IMR-90 (cell line): ENCODE data around the gene ROBO1. TPM values are rescaled to one million over a fixed set of nuclear protein-coding genes. Genes with fewer than 3 reads are reported as not detected.

Source experiments
- ATAC-seq: fragments of 200-7000 bp; cut with Tn5 transposase; 2 replicates; pipeline ENCODE4 v1.9.1; 2020; ENCODE audit warnings: low read depth, mild to moderate bottlenecking, moderate library complexity
- BruUV-seq: library from RNA; stranded (reverse); fragments of 400-500 nt; replicated peaks from 2 replicates; lab custom pipeline; 2021; lab: Mats Ljungman, UMichigan
- CTCF ChIA-PET: fragments of 300-600 bp; formaldehyde crosslinking; extraction: SDS; loops from one replicate; lab custom pipeline; 2021; ENCODE audit warnings: antibody characterized with exemption; lab: Yijun Ruan, JAX
- POLR2A ChIA-PET: fragments of 300-600 bp; sonication (Branson Sonifier 250); formaldehyde crosslinking; loops from one replicate; lab custom pipeline; 2022; ENCODE audit warnings: antibody characterized with exemption; ENCODE audit not compliant: unreplicated experiment; lab: Charles Lee
- DNase-seq: peaks from one replicate; pipeline ENCODE4 v3.0.0; 2013
- H2AFZ ChIP-seq: replicated peaks from 2 replicates; pipeline ENCODE3; 2013; ENCODE audit warnings: low read length, mild to moderate bottlenecking; ENCODE audit not compliant: poor library complexity
- H2AK5ac ChIP-seq: 2 replicates; pipeline ENCODE4 v1.6.1; 2013; ENCODE audit warnings: low read depth, low read length, inconsistent platforms
- H2AK9ac ChIP-seq: replicated peaks from 2 replicates; pipeline ENCODE3; 2013; ENCODE audit warnings: mild to moderate bottlenecking, low read depth, low read length, moderate library complexity; ENCODE audit not compliant: poor library complexity
- H2BK120ac ChIP-seq: 2 replicates; pipeline ENCODE4 v1.6.1; 2013; ENCODE audit warnings: low read depth, low read length, inconsistent platforms
- H2BK15ac ChIP-seq: 3 replicates; pipeline ENCODE4 v1.6.1; 2013; ENCODE audit warnings: low read depth, low read length, inconsistent platforms
- H2BK20ac ChIP-seq: 2 replicates; pipeline ENCODE4 v1.6.1; 2013; ENCODE audit warnings: low read depth, mild to moderate bottlenecking, inconsistent platforms, low read length, moderate library complexity
- H2BK5ac ChIP-seq: 2 replicates; pipeline ENCODE4 v1.6.1; 2013; ENCODE audit warnings: mild to moderate bottlenecking, low read depth, low read length, inconsistent platforms; ENCODE audit not compliant: poor library complexity, severe bottlenecking
- H3K14ac ChIP-seq: replicated peaks from 2 replicates; pipeline ENCODE4 v1.6.1; 2013; ENCODE audit warnings: low read depth, low read length, inconsistent platforms
- H3K18ac ChIP-seq: 2 replicates; pipeline ENCODE4 v1.6.1; 2013; ENCODE audit warnings: low read depth, low read length, control low read depth
- H3K23ac ChIP-seq: 2 replicates; pipeline ENCODE4 v1.6.1; 2013; ENCODE audit warnings: low read depth, low read length, inconsistent platforms
- H3K27ac ChIP-seq: 2 replicates; pipeline ENCODE4 v1.5.1; 2013; ENCODE audit warnings: mild to moderate bottlenecking, control low read depth, low read length; ENCODE audit not compliant: insufficient read depth
- H3K27me3 ChIP-seq: 2 replicates; pipeline ENCODE4 v1.6.1; 2013; ENCODE audit warnings: low read length; ENCODE audit not compliant: control insufficient read depth, insufficient read depth
- H3K36me3 ChIP-seq: 2 replicates; pipeline ENCODE4 v1.6.1; 2013; ENCODE audit warnings: low read length, mixed read lengths; ENCODE audit not compliant: control insufficient read depth, insufficient read depth
- H3K4ac ChIP-seq: 2 replicates; pipeline ENCODE4 v1.6.1; 2013; ENCODE audit warnings: low read depth, low read length, inconsistent platforms
- H3K4me1 ChIP-seq: 2 replicates; pipeline ENCODE4 v1.6.1; 2013; ENCODE audit warnings: low read length, mixed read lengths; ENCODE audit not compliant: control insufficient read depth, insufficient read depth
- H3K4me2 ChIP-seq: 2 replicates; pipeline ENCODE4 v1.6.1; 2013; ENCODE audit warnings: low read depth, mild to moderate bottlenecking, control low read depth, low read length, moderate library complexity
- H3K4me3 ChIP-seq: 2 replicates; pipeline ENCODE4 v1.5.1; 2013; ENCODE audit warnings: low read depth, mild to moderate bottlenecking, control low read depth, low read length, moderate library complexity; ENCODE audit not compliant: insufficient read depth
- H3K56ac ChIP-seq: 2 replicates; pipeline ENCODE4 v1.6.1; 2013; ENCODE audit warnings: low read length, inconsistent platforms; ENCODE audit not compliant: insufficient read depth; ENCODE audit errors: extremely low read depth
- H3K79me1 ChIP-seq, 2 experiments: 2 replicates each; pipeline ENCODE4 v1.6.1; 2013; ENCODE audit warnings: low read length in 2 of 2, inconsistent platforms in 1 of 2, low read depth in 1 of 2
- H3K9ac ChIP-seq: 2 replicates; pipeline ENCODE4 v1.6.1; 2013; ENCODE audit warnings: low read depth, low read length, control low read depth
- H3K9me1 ChIP-seq: 2 replicates; pipeline ENCODE4 v1.6.1; 2013; ENCODE audit warnings: low read length, inconsistent platforms; ENCODE audit not compliant: insufficient read depth
- H3K9me3 ChIP-seq: 2 replicates; pipeline ENCODE4 v1.6.1; 2013; ENCODE audit warnings: low read length; ENCODE audit not compliant: control insufficient read depth, insufficient read depth
- H4K20me1 ChIP-seq: 2 replicates; pipeline ENCODE4 v1.6.1; 2013; ENCODE audit warnings: low read length, inconsistent platforms; ENCODE audit not compliant: insufficient read depth
- H4K5ac ChIP-seq: 2 replicates; pipeline ENCODE4 v1.6.1; 2013; ENCODE audit warnings: mild to moderate bottlenecking, low read depth, low read length, control low read depth
- H4K8ac ChIP-seq, 2 experiments: 2 replicates each; pipeline ENCODE4 v1.6.1; 2013; ENCODE audit warnings: low read depth in 2 of 2, low read length in 2 of 2, control low read depth in 1 of 2, inconsistent platforms in 1 of 2
- H4K91ac ChIP-seq: 2 replicates; pipeline ENCODE4 v1.6.1; 2013; ENCODE audit warnings: low read depth, low read length, inconsistent platforms; ENCODE audit not compliant: insufficient read depth
- MAFK ChIP-seq: IDR thresholded peaks from 2 replicates; pipeline ENCODE4 v1.6.1; 2012; ENCODE audit warnings: low read depth, low read length, improper control_type of control experiment
- MAZ ChIP-seq: IDR thresholded peaks from 2 replicates; pipeline ENCODE4 v1.6.1; 2012; ENCODE audit warnings: low read depth, mild to moderate bottlenecking, low read length, improper control_type of control experiment, moderate library complexity, borderline replicate concordance
- MXI1 ChIP-seq: IDR thresholded peaks from 2 replicates; pipeline ENCODE4 v1.6.1; 2012; ENCODE audit warnings: low read depth, mild to moderate bottlenecking, low read length, moderate library complexity, borderline replicate concordance
- WGBS, 2 experiments: methylation state at CpG; one replicate each; pipeline versions ENCODE4 v1.1.5 to v1.1.7; 2013; ENCODE audit warnings: missing lambda C conversion rate in 2 of 2; ENCODE audit not compliant: insufficient read length in 1 of 2; ENCODE audit errors: extremely low coverage in 2 of 2; 5-methylcytosine and 5-hydroxymethylcytosine counted together
- dilution Hi-C: fragments of 300-500 bp; cut with HindIII; formaldehyde crosslinking; loops from one replicate; pipeline ENCODE4 v1.14.3; 2018; ENCODE audit warnings: low sequenced_read_pairs; ENCODE audit not compliant: unreplicated experiment
- in situ Hi-C: fragments of 300-500 bp; cut with MboI; formaldehyde crosslinking; loops from 3 replicates; pipeline ENCODE4 v1.14.3; 2019; ENCODE audit warnings: low sequenced_read_pairs, inconsistent platforms, mixed read lengths
- intact Hi-C: fragments of 100-400 bp; cut with micrococcal nuclease; formaldehyde crosslinking; loops from 2 replicates; pipeline ENCODE4 v1.10.0; 2022
- polyA plus RNA-seq, 3 experiments: library from polyadenylated mRNA; depleted of rRNA; stranded (reverse); fragments of >200 nt; gene quantifications; 2 replicates each; pipeline ENCODE4 v1.2.3, GENCODE V29; 2012; ENCODE audit warnings: low replicate concordance in 1 of 3
- total RNA-seq: library from RNA; depleted of rRNA; stranded (reverse); fragments of >200 nt; gene quantifications from 2 replicates; pipeline ENCODE4 v1.2.3, GENCODE V29; 2012

ROBO1 gene
- total and polyA plus RNA-seq, 2 of the 4 experiments (the other 2 are of a cell fraction) = 24.1 to 53.9 TPM

GRCh38 chr3:79314962-79315361 lies 452.8 kb downstream of the ROBO1 start:
- Histone ChIP-seq H3K18ac (no peak overlapping the region), H2AFZ (no peak overlapping the region), H3K27me3 (no peaks in the 10 kb centered on the region), H2BK20ac (no peak overlapping the region), H3K4me3 (no peak overlapping the region), H2BK15ac (no peak overlapping the region), H2AK9ac (no peak overlapping the region), H3K4me2 (no peak overlapping the region), H3K4me1 (no peaks in the 10 kb centered on the region), H3K14ac (no peak overlapping the region), H3K4ac (no peak overlapping the region), H2AK5ac (no peak overlapping the region), H4K5ac (no peak overlapping the region), H4K8ac (no peak overlapping the region), H3K27ac (no peak overlapping the region), H4K20me1 (no peaks in the 10 kb centered on the region), H3K23ac (no peak overlapping the region), H3K36me3 (no peaks in the 10 kb centered on the region), H4K91ac (no peak overlapping the region), H3K56ac (no peak overlapping the region), H3K9me3 (no peaks in the 10 kb centered on the region), H2BK120ac (no peak overlapping the region), H2BK5ac (no peak overlapping the region), H3K79me1 (no peaks in the 10 kb centered on the region), H3K9ac (no peak overlapping the region), H3K9me1 (no peaks in the 10 kb centered on the region)
- dilution Hi-C loops = no loop called here
- TF ChIP-seq MAFK (no peak), MAZ (no peak), MXI1 (no peak)
- ChIA-PET POLR2A (no interaction called here), CTCF (no interaction called here)
- intact Hi-C loops = no loop called here
- DNase-seq = peak; percentile 3
- in situ Hi-C loops = no loop called here
- BruUV-seq = no TSS peak
- WGBS, 2 experiments = 100% methylated on average over 1 of the region's 2 CpGs; no CpG with 5 or more reads in 1 of the 2 experiments
- no peak for ATAC-seq
